WERI-Rb-1 (cell line): ENCODE data around the gene ADAD2.

ENCODE experiments used
- DNase-seq: peaks from one replicate; pipeline ENCODE4 v3.0.0-alpha.2; 2020
- H3K27ac ChIP-seq: fragments of 250-450 bp; sonication (Bioruptor Pico); 2 replicates; pipeline ENCODE4 v1.5.1; 2020; ENCODE audit warnings: mild to moderate bottlenecking, moderate library complexity
- H3K27me3 ChIP-seq: fragments of 250-450 bp; sonication (Bioruptor Pico); 2 replicates; pipeline ENCODE4 v1.5.1; 2021; ENCODE audit warnings: mild to moderate bottlenecking, low read depth, moderate library complexity; ENCODE audit not compliant: insufficient read depth, severe bottlenecking
- H3K36me3 ChIP-seq: fragments of 250-450 bp; sonication (Bioruptor Pico); 2 replicates; pipeline ENCODE4 v1.5.1; 2020; ENCODE audit warnings: mild to moderate bottlenecking, moderate library complexity
- H3K4me3 ChIP-seq: 2 replicates; pipeline ENCODE4 v1.5.1; 2011; ENCODE audit warnings: low read depth, mild to moderate bottlenecking, control low read depth, low read length
- H3K9me3 ChIP-seq: fragments of 250-450 bp; sonication (Bioruptor Pico); 2 replicates; pipeline ENCODE4 v1.5.1; 2021; ENCODE audit warnings: mild to moderate bottlenecking, moderate library complexity; ENCODE audit not compliant: severe bottlenecking
- TF ChIP-seq, protein P1 (sequence below): IDR thresholded peaks from 2 replicates; pipeline ENCODE4 v1.5.1; 2011; ENCODE audit warnings: low read depth, mild to moderate bottlenecking, control low read depth, inconsistent platforms, low read length

Gene ADAD2

DNA sequence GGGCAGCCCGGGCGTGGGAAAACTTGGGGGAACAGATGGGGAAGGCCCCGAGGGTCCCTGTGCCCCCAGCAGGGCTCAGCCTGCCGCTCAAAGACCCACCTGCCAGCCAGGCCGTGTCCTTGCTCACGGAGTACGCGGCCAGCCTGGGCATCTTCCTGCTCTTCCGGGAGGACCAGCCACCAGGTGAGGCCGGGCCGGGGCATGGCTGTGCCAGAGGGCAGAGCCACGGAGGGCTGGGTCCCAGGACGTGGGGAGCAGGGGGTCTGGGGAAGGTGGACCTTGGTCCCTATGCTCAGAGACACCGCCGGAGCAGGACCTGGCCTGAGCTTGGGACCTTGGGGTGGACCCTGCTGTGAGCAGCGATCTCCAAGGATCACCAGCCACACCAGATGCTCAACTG lies 509 bp downstream of the ADAD2 start:
- no peaks in the 10 kb centered on the region for H3K36me3 ChIP-seq
- no peaks in the 10 kb centered on the region for H3K9me3 ChIP-seq
- DNase-seq = no peak
- no peak overlapping the region for H3K27ac ChIP-seq
- H3K27me3 ChIP-seq = no peaks in the 10 kb centered on the region
- TF ChIP-seq, protein P1, sequence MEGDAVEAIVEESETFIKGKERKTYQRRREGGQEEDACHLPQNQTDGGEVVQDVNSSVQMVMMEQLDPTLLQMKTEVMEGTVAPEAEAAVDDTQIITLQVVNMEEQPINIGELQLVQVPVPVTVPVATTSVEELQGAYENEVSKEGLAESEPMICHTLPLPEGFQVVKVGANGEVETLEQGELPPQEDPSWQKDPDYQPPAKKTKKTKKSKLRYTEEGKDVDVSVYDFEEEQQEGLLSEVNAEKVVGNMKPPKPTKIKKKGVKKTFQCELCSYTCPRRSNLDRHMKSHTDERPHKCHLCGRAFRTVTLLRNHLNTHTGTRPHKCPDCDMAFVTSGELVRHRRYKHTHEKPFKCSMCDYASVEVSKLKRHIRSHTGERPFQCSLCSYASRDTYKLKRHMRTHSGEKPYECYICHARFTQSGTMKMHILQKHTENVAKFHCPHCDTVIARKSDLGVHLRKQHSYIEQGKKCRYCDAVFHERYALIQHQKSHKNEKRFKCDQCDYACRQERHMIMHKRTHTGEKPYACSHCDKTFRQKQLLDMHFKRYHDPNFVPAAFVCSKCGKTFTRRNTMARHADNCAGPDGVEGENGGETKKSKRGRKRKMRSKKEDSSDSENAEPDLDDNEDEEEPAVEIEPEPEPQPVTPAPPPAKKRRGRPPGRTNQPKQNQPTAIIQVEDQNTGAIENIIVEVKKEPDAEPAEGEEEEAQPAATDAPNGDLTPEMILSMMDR = no peak
- no peak overlapping the region for H3K4me3 ChIP-seq

DNA sequence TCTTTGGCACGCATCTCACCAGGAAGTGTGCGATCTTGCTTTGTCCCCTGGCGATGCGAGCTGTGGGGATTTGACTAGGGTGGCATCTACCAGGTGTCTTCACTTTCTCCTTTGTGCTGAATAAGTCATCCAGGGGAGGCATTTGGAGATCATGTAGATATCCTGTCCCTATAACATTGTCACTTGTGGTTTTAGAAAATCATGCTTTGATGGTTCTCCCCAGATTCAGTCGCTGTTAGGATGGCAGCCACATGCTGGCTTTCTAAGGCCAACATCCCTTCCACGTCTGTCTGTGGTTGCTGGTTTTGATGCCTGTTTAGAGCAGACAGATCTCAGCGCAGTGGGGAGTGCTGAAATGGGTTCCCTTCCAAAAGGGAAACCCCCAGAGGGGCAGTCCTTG lies 2.5 kb downstream of the ADAD2 start:
- H3K9me3 ChIP-seq = no peaks in the 10 kb centered on the region
- H3K36me3 ChIP-seq = no peaks in the 10 kb centered on the region
- H3K27ac ChIP-seq = no peak overlapping the region
- H3K27me3 ChIP-seq = no peaks in the 10 kb centered on the region
- TF ChIP-seq, protein P1 = no peak
- DNase-seq = no peak
- H3K4me3 ChIP-seq = no peak overlapping the region

DNA sequence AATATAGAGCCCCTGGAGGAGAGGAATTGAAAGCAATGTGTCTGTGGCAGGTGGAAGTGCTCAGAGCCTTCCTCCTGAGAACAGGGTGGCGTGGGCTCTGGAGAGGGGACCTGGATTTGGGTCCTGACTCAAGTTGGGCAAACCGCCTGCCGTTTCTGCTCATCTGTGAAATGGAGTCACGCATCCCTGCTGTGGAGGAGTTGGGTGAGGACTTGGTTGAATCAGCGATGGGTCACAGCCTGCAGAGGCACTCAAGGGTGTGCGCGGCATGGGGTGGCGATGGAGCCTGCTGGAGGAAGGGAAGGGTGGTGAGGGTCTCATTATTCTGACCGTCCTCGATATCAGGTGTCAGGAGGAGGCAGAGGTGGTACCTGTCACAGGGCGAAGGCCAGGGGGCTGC lies 3.1 kb downstream of the ADAD2 start:
- Histone ChIP-seq H3K27ac (no peak overlapping the region), H3K27me3 (no peaks in the 10 kb centered on the region), H3K9me3 (no peaks in the 10 kb centered on the region), H3K4me3 (no peak overlapping the region), H3K36me3 (no peaks in the 10 kb centered on the region)
- TF ChIP-seq, protein P1 = no peak
- no peak for DNase-seq

DNA sequence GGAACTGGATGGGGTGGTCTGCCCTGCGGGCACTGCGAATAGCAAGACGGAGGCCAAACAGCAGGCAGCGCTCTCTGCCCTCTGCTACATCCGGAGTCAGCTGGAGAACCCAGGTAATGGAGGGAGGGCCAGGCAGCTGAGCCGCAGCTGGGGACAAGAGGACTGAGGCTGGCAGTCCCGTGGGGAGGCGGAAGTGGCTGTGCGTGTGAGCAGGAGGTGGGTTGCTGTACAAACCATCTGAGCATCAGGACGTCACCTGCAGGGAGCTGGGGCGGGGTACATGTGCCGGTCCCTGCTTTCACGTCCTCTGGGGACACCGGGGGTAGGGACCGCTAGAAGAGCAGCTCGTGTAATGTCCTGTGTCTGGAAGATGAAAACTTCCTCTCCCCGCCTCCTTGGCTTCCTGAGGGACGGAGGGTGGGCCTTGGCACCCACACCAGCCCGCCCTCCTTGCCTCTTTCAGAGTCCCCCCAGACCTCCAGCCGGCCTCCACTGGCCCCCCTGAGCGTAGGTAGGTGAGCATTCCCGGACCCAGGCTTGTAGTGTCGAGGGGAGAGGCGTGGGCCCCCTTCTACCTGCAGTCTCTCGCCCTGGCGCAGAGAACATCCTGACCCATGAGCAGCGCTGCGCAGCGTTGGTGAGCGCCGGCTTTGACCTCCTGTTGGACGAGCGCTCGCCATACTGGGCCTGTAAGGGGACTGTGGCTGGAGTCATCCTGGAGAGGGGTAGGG lies 3.7 kb downstream of the ADAD2 start:
- Histone ChIP-seq H3K36me3 (no peaks in the 10 kb centered on the region), H3K4me3 (no peak overlapping the region), H3K27me3 (no peaks in the 10 kb centered on the region), H3K27ac (no peak overlapping the region), H3K9me3 (no peaks in the 10 kb centered on the region)
- no peak for DNase-seq
- TF ChIP-seq, protein P1 = 0 out of 2 replicates have a peak, but pooled peaks have one; percentile 5

DNA sequence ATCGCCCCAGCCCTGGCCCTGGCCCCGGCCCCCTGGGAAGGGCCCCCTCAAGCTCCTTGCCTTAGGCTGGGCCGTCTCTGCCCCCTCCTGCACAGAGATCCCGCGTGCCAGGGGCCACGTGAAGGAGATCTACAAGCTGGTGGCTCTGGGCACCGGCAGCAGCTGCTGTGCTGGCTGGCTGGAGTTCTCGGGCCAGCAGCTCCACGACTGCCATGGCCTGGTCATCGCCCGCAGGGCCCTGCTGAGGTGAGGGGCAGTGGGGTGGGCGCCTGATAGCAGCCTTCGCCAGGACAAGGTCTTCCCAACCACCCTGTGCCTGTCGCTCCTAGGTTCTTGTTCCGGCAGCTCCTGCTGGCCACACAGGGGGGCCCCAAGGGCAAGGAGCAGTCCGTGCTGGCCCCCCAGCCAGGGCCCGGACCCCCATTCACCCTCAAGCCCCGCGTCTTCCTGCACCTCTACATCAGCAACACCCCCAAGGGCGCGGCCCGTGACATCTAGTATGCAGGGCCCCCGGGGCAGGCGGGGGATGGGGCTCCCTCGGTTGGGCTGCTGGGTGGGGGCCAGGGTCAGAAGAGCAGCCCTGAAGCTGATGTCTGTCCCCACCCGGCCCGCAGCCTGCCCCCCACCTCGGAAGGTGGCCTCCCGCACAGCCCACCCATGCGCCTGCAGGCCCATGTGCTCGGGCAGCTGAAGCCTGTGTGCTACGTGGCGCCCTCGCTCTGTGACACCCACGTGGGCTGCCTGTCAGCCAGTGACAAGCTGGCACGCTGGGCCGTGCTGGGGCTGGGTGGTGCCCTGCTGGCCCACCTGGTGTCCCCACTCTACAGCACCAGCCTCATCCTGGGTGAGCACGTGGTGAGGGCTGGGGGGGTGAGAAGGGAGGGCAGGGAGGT lies 4.5 kb downstream of the ADAD2 start:
- H3K27me3 ChIP-seq = no peaks in the 10 kb centered on the region
- TF ChIP-seq, protein P1 = no peak

More for the DNA sequence above, 4.5 kb downstream of the ADAD2 start:
- Histone ChIP-seq H3K4me3 (no peak overlapping the region), H3K27ac (no peak overlapping the region), H3K9me3 (no peaks in the 10 kb centered on the region), H3K36me3 (no peaks in the 10 kb centered on the region)
- DNase-seq = no peak
